Ovary (tissue), 10 donors: ENCODE results near the gene SMAD1. TPM values are rescaled to one million over a fixed set of nuclear protein-coding genes. Genes with fewer than 3 reads are reported as not detected.

Experiments
- DNase-seq, 5 donors: peaks; one replicate each; pipeline ENCODE4 v3.0.0-alpha.2; 2019 to 2020
- H3K27ac ChIP-seq, 2 donors: fragments of 200-600 bp; one replicate each; pipeline versions ENCODE4 v1.5.1 to v1.8.0; 2019 to 2022
- H3K27me3 ChIP-seq: fragments of 200-600 bp; one replicate; pipeline ENCODE4 v1.8.0; 2022
- H3K36me3 ChIP-seq: fragments of 200-600 bp; sonication (generic); one replicate; pipeline ENCODE4 v1.5.1; 2019
- H3K4me1 ChIP-seq: one replicate; pipeline ENCODE4 v1.8.1; 2013; ENCODE audit warnings: mild to moderate bottlenecking, moderate library complexity; ENCODE audit not compliant: insufficient read depth
- H3K4me3 ChIP-seq: fragments of 200-600 bp; sonication (generic); one replicate; pipeline ENCODE4 v1.5.1; 2017
- H3K9me3 ChIP-seq, 2 donors: fragments of 200-600 bp in 1 of 2; sonication (generic) in 1 of 2; one replicate each; pipeline versions ENCODE4 v1.5.1 to v1.8.1; 2013 to 2019; ENCODE audit warnings: mild to moderate bottlenecking in 1 of 2, moderate library complexity in 1 of 2
- CTCF ChIP-seq, 3 donors: fragments of 450-650 bp in 2 of 3; fragments of 200-600 bp in 1 of 3; IDR thresholded peaks; one replicate each; pipeline versions ENCODE4 v1.5.1 to v1.8.0; 2016 to 2022; ENCODE audit warnings: antibody characterized with exemption in 3 of 3, mild to moderate bottlenecking in 1 of 3
- EP300 ChIP-seq: sonication (generic); formaldehyde crosslinking; IDR thresholded peaks from one replicate; pipeline ENCODE4 v1.6.1; 2017; ENCODE audit warnings: antibody characterized with exemption
- POLR2A ChIP-seq: fragments of 450-650 bp; IDR thresholded peaks from one replicate; pipeline ENCODE4 v1.6.1; 2017; ENCODE audit warnings: antibody characterized with exemption, mild to moderate bottlenecking, moderate library complexity
- WGBS, 3 donors: extraction: QIAGEN DNeasy Blood & Tissue Kit in 1 of 3; methylation state at CpG; one replicate each; pipeline versions ENCODE4 v1.1.5 to v1.1.7; 2013 to 2017; 5-methylcytosine and 5-hydroxymethylcytosine counted together
- intact Hi-C, 4 donors: fragments of 100-400 bp; cut with DNase I; formaldehyde crosslinking; loops; one replicate each; pipeline versions ENCODE4 v1.11.0 to v1.15.1; 2022 to 2023
- long read RNA-seq, 3 donors: library from polyadenylated mRNA in 2 of 3; unstranded in 2 of 3; transcript quantifications; one replicate each; pipeline ENCODE4 v2.0.0 and lab custom pipeline, GENCODE V29; 2021 to 2026
- polyA plus RNA-seq, 2 donors: library from polyadenylated mRNA; stranded (reverse); fragments of 200-250 nt in 1 of 2; fragments of 350-450 nt in 1 of 2; fragmentation: Illumina TruSeq in 1 of 2; extraction: RNeasy Lipid Tissue Mini Kit (QIAGEN cat#74804) in 1 of 2; gene quantifications; one replicate each; pipeline ENCODE4 v1.2.3, GENCODE V29; 2013 to 2014
- total RNA-seq, 7 donors: library from RNA; depleted of rRNA in 2 of 7; stranded (reverse); fragments of >200 nt in 2 of 7; fragmentation: NEBNext Ultra II Directional in 3 of 7; extraction: Animal tissue kit (Norgen Biotek cat#: 25700) in 3 of 7; gene quantifications; one replicate each; pipeline versions ENCODE4 v1.1.0 to v1.2.4, GENCODE V29; 2016 to 2023
- donor health status: DM: no; HTN: no; CAD: no; lungs with moderate emphysema.
- donor health status: DM: no; HTN: no; CAD: no.
- donor health status: Bipolar disorder and iron deficiency.
- donor health status: DM: yes; HTN: yes; CAD: no.
- donor health status: DM: no; HTN: no; CAD: no.
- donor health status: DM: yes; HTN: yes; CAD: no.

SMAD1 gene
- total RNA-seq (10 to 100 TPM; 13.6 to 39.5 (median 19.8) TPM), polyA plus RNA-seq (10 to 100 TPM; 14.2 to 27.0 TPM)
- long read RNA-seq, donor 1, partial matches to known transcripts: 6 of 31 reads
- long read RNA-seq, donor 1, other reads (novel, unspliced or antisense): 22 of 31 reads
- long read RNA-seq, donor 2, transcript SMAD1-201 (7 exons, 1,966 nt): major isoform, 6 of 12 reads
- long read RNA-seq, donor 2, partial matches to known transcripts: 6 of 12 reads
- long read RNA-seq, donor 2, other reads (novel, unspliced or antisense): 0 of 12 reads
- long read RNA-seq, donor 3, transcript SMAD1-201 (7 exons, 1,966 nt): major isoform, 12 of 17 reads
- long read RNA-seq, donor 3, partial matches to known transcripts: 1 of 17 reads
- long read RNA-seq, donor 3, other reads (novel, unspliced or antisense): 4 of 17 reads

- intact Hi-C loops: loop anchor here in 1 of 4 donors (5.0 kb wide), 1 partner anchor 136 kb away; the partner anchor contains the start of gene MMAA
- 0 to 1% (median 1%) methylated on average over 57 to 65 of the region's 65 CpGs for WGBS, 3 donors
- TF ChIP-seq EP300 (no peak), CTCF (IDR thresholded peaks at IDR 0.05) (no peak), POLR2A (peak; percentile 32)
- Histone ChIP-seq H3K4me3 (peak within 1 kb of the TSS; percentile 87), H3K9me3 (no peaks in the 10 kb centered on the region), H3K36me3 (no peaks in the 10 kb centered on the region), H3K27ac (peak within 1 kb of the TSS; percentile 77 to 96), H3K27me3 (no peaks in the 10 kb centered on the region), H3K4me1 (peaks cover 2% of the 10 kb centered on the region)
- DNase-seq: peak; percentile 74 to 88 (median 84)
These were observed at the start of gene SMAD1 for GRCh38 chr4:145481164-145481941. TSS of gene SMAD1 (plus strand) at chr4:145481853. CDS start at chr4:145514614, 32,761 bp downstream.

GRCh38 chr4:145433684-145434083 lies 48.0 kb upstream of the SMAD1 start:
- intact Hi-C loops: no loop called here
- Histone ChIP-seq H3K4me1 (no peaks in the 10 kb centered on the region), H3K36me3 (no peaks in the 10 kb centered on the region), H3K9me3 (no peaks in the 10 kb centered on the region), H3K4me3 (no peak overlapping the region), H3K27ac (no peak overlapping the region), H3K27me3 (no peaks in the 10 kb centered on the region)
- TF ChIP-seq POLR2A (no peak), EP300 (no peak), CTCF (IDR thresholded peaks at IDR 0.05) (no peak)
- DNase-seq: no peak

GRCh38 chr4:145435646-145436045 lies 46.0 kb upstream of the SMAD1 start:
- H3K27me3 ChIP-seq: no peaks in the 10 kb centered on the region
- H3K4me1 ChIP-seq: no peaks in the 10 kb centered on the region
- TF ChIP-seq POLR2A (no peak), EP300 (no peak), CTCF (IDR thresholded peaks at IDR 0.05) (no peak)
- H3K27ac ChIP-seq: no peak overlapping the region
- H3K4me3 ChIP-seq: no peak overlapping the region
- no peaks in the 10 kb centered on the region for H3K36me3 ChIP-seq
- WGBS, 3 donors: 77 to 82% (median 80%) methylated on average over 3 of the region's 3 CpGs
- no peak for DNase-seq
- intact Hi-C loops: no loop called here
- H3K9me3 ChIP-seq: no peaks in the 10 kb centered on the region

GRCh38 chr4:145436114-145436513 lies 45.5 kb upstream of the SMAD1 start:
- Histone ChIP-seq H3K4me1 (no peaks in the 10 kb centered on the region), H3K36me3 (no peaks in the 10 kb centered on the region), H3K9me3 (no peaks in the 10 kb centered on the region), H3K4me3 (no peak overlapping the region), H3K27ac (no peak overlapping the region), H3K27me3 (no peaks in the 10 kb centered on the region)
- intact Hi-C loops: no loop called here
- TF ChIP-seq EP300 (no peak), POLR2A (no peak), CTCF (IDR thresholded peaks at IDR 0.05) (no peak)
- 71 to 74% (median 74%) methylated on average over 4 of the region's 4 CpGs for WGBS, 3 donors
- DNase-seq: no peak
